HepG2 (cell line): Measurements from ENCODE around the gene ANKZF1. TPM values are rescaled to one million over a fixed set of nuclear protein-coding genes. Genes with fewer than 3 reads are reported as not detected.

Experiments used
- DMAP1 ChIP-seq: IDR thresholded peaks from 2 replicates; pipeline ENCODE4 v1.6.1; 2016
- FOSL2 ChIP-seq: sonication (generic); formaldehyde crosslinking; IDR thresholded peaks from 2 replicates; pipeline ENCODE4 v1.4.0; 2020; ENCODE audit warnings: missing genetic modification reagents
- FOXK1 ChIP-seq: sonication (generic); formaldehyde crosslinking; IDR thresholded peaks from 2 replicates; pipeline ENCODE4 v1.4.0; 2020; ENCODE audit warnings: low read depth, missing genetic modification reagents, borderline replicate concordance
- FOXK2 ChIP-seq: fragments of 450-650 bp; IDR thresholded peaks from 2 replicates; pipeline ENCODE4 v1.6.1; 2016
- KDM5B ChIP-seq: sonication (generic); formaldehyde crosslinking; IDR thresholded peaks from 2 replicates; pipeline ENCODE4 v1.4.0; 2020; ENCODE audit warnings: missing genetic modification reagents, mild to moderate bottlenecking, borderline replicate concordance
- KLF9 ChIP-seq: IDR thresholded peaks from 2 replicates; pipeline ENCODE4 v1.6.1; 2016; ENCODE audit warnings: low read depth
- MAF1 ChIP-seq: sonication (generic); formaldehyde crosslinking; IDR thresholded peaks from 2 replicates; pipeline ENCODE4 v1.5.0; 2020; ENCODE audit warnings: missing genetic modification reagents, borderline replicate concordance
- NFE2L1 ChIP-seq: sonication (generic); formaldehyde crosslinking; IDR thresholded peaks from 2 replicates; pipeline ENCODE4 v1.4.0; 2020; ENCODE audit warnings: missing genetic modification reagents, mild to moderate bottlenecking, borderline replicate concordance
- NFRKB ChIP-seq: fragments of 450-650 bp; IDR thresholded peaks from 2 replicates; pipeline ENCODE4 v1.6.1; 2017
- PHF8 ChIP-seq: sonication (generic); formaldehyde crosslinking; IDR thresholded peaks from 2 replicates; pipeline ENCODE4 v1.5.0; 2020; ENCODE audit warnings: missing genetic modification reagents
- SIN3A ChIP-seq: IDR thresholded peaks from 2 replicates; pipeline ENCODE4 v1.6.1; 2011; ENCODE audit warnings: low read depth, mild to moderate bottlenecking, control low read depth, low read length, borderline replicate concordance
- SRSF1 ChIP-seq: fragments of 200-400 bp; formaldehyde crosslinking; optimal IDR thresholded peaks from 2 replicates; pipeline ENCODE3; 2017; ENCODE audit warnings: mild to moderate bottlenecking, low read depth, low read length, moderate library complexity
- SSRP1 ChIP-seq: IDR thresholded peaks from 2 replicates; pipeline ENCODE4 v1.6.1; 2016; ENCODE audit warnings: control low read depth
- TAF1 ChIP-seq: sonication (generic); formaldehyde crosslinking; IDR thresholded peaks from 2 replicates; pipeline ENCODE4 v1.4.0; 2020; ENCODE audit warnings: missing genetic modification reagents
- TBX2 ChIP-seq: sonication (generic); formaldehyde crosslinking; IDR thresholded peaks from 2 replicates; pipeline ENCODE4 v1.5.0; 2020; ENCODE audit warnings: missing genetic modification reagents, mild to moderate bottlenecking, borderline replicate concordance
- TCF12 ChIP-seq, 2 experiments: fragments of 450-650 bp in 1 of 2; sonication (generic) in 1 of 2; formaldehyde crosslinking in 1 of 2; IDR thresholded peaks; 2 replicates each; pipeline versions ENCODE4 v1.6.1 to v1.8.0; 2017 to 2022; ENCODE audit warnings: antibody characterized with exemption in 1 of 2, mild to moderate bottlenecking in 1 of 2, missing genetic modification reagents in 1 of 2, moderate library complexity in 1 of 2
- TGIF2 ChIP-seq: IDR thresholded peaks from 2 replicates; pipeline ENCODE4 v1.6.1; 2016; ENCODE audit warnings: control low read depth, missing compliant biosample characterization
- TP53 ChIP-seq: sonication (generic); formaldehyde crosslinking; conservative IDR thresholded peaks from 2 replicates; pipeline ENCODE4 v1.4.0; 2020; ENCODE audit warnings: missing genetic modification reagents
- XRCC5 ChIP-seq: fragments of 200-400 bp; formaldehyde crosslinking; optimal IDR thresholded peaks from 2 replicates; pipeline ENCODE3; 2017; ENCODE audit warnings: mild to moderate bottlenecking, low read length
- ZFP41 ChIP-seq: sonication (generic); formaldehyde crosslinking; IDR thresholded peaks from 2 replicates; pipeline ENCODE4 v1.4.0; 2020; ENCODE audit warnings: mild to moderate bottlenecking, missing genetic modification reagents, borderline replicate concordance
- ZNF124 ChIP-seq: sonication (generic); formaldehyde crosslinking; IDR thresholded peaks from 2 replicates; pipeline ENCODE4 v1.4.0; 2020; ENCODE audit warnings: missing genetic modification reagents
- ZNF138 ChIP-seq: sonication (generic); formaldehyde crosslinking; IDR thresholded peaks from 2 replicates; pipeline ENCODE4 v1.5.0; 2020; ENCODE audit warnings: mild to moderate bottlenecking, low read depth, missing genetic modification reagents
- ZNF33A ChIP-seq: sonication (generic); formaldehyde crosslinking; IDR thresholded peaks from 2 replicates; pipeline ENCODE4 v1.5.1; 2020; ENCODE audit warnings: missing genetic modification reagents, mild to moderate bottlenecking, moderate library complexity, borderline replicate concordance
- ZNF709 ChIP-seq: sonication (generic); formaldehyde crosslinking; IDR thresholded peaks from 2 replicates; pipeline ENCODE4 v1.5.0; 2020; ENCODE audit warnings: mild to moderate bottlenecking, missing genetic modification reagents
- polyA plus RNA-seq, 8 experiments: library from polyadenylated mRNA; depleted of rRNA in 3 of 8; stranded (reverse) in 7 of 8; unstranded in 1 of 8; fragments of >200 nt; fragmentation: Illumina TruSeq in 4 of 8; extraction: Trizol in 4 of 8; gene quantifications; 2 replicates each; pipeline versions ENCODE4 v1.2.1 to v1.2.3, GENCODE V29; 2011 to 2016; ENCODE audit warnings: low read depth in 4 of 8, missing spikeins in 1 of 8, mixed read lengths in 1 of 8; ENCODE audit not compliant: insufficient read depth in 1 of 8
- total RNA-seq, 5 experiments: library from RNA; depleted of rRNA; stranded (reverse); fragments of >200 nt; fragmentation: Illumina TruSeq; extraction: Trizol; gene quantifications; 2 replicates each; pipeline ENCODE4 v1.2.3, GENCODE V29; 2016; ENCODE audit warnings: low read depth in 1 of 5
- TF ChIP-seq, protein P1 (sequence below): sonication (generic); formaldehyde crosslinking; IDR thresholded peaks from 2 replicates; pipeline ENCODE4 v1.5.0; 2020; ENCODE audit warnings: mild to moderate bottlenecking, missing genetic modification reagents
- TF ChIP-seq, protein P2 (sequence below), 2 experiments: fragments of 450-650 bp in 1 of 2; sonication (generic) in 1 of 2; formaldehyde crosslinking; IDR thresholded peaks; 2 replicates each; pipeline versions ENCODE4 v1.5.0 to v1.8.0; 2020 to 2022; ENCODE audit warnings: mild to moderate bottlenecking in 1 of 2, missing genetic modification reagents in 1 of 2
- TF ChIP-seq, protein P3 (sequence below): sonication (generic); formaldehyde crosslinking; IDR thresholded peaks from 2 replicates; pipeline ENCODE4 v1.5.0; 2020; ENCODE audit warnings: mild to moderate bottlenecking, low read depth, missing genetic modification reagents, borderline replicate concordance
- TF ChIP-seq, protein P4 (sequence below): IDR thresholded peaks from 2 replicates; pipeline ENCODE4 v1.6.1; 2016; ENCODE audit warnings: missing genetic modification reagents, missing compliant biosample characterization

The ANKZF1 gene
- total and polyA plus RNA-seq, 2 of the 13 experiments (the other 11 are each of a cell fraction or from before 2014, with no cell fraction given) = 25.3 to 128 TPM

DNA sequence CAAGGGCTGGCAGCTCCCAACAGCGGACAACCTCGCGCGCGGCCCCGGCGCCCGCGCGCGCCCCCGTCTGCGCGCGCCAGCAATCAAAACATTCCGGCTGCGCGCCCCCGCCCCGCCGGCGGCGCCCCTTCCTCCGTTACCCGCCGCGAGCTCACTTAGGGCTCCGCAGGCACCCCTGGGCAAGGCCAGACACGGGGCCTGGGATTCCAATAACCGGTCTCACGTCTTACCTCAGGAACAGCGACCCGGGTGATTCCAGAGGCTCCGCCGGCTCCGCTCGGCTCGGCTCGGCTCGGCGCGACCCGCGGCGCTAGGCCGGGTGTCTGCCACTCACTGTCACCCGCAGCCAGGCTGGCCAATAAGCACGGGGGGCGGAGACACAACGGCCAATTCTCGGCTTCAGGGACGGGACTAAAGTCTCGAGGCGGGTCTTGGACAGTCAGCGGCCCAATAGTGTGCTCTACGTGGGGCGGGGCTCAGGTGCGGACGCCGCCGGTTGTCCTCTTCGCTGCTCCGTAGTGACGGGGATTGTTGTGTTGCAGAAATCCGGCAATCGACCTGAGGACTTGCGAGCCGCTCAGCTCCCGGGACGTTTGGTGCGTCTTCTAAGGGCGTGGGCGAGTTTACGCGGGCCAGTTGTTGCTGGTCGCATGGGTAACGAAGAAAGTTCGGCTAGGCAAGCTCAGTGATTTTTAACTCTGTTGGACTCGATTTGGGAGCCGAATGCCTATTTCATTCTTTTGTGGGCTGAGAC is at the start of gene ANKZF1, which contains the start of gene ATG9A (continued):
- peak; percentile 83; the same call in 1 of the 2 replicates for TF ChIP-seq ZNF33A (CRISPR knock-in tag)
- TF ChIP-seq NFE2L1 (CRISPR knock-in tag) = no peak; the same call in 1 of the 2 replicates
- peak; percentile 93 for TF ChIP-seq SIN3A
- TF ChIP-seq TBX2 (CRISPR knock-in tag) = peak; percentile 77
- no peak for TF ChIP-seq ZNF138 (CRISPR knock-in tag)
- peak; percentile 56; the same call in 1 of the 2 replicates for TF ChIP-seq ZNF709
- TF ChIP-seq TCF12 (IDR thresholded peaks at IDR 0.05) = no peak
- TF ChIP-seq TCF12 (CRISPR knock-in tag; IDR thresholded peaks at IDR 0.05) = 0 out of 2 replicates have a peak, but pooled peaks have one; percentile 32
- TF ChIP-seq DMAP1 (CRISPR knock-in tag) = peak; percentile 78; the same call in 1 of the 2 replicates
- peak; percentile 96 for TF ChIP-seq TGIF2
- peak; percentile 72; the same call in 1 of the 2 replicates for TF ChIP-seq FOXK2
- no peak for TF ChIP-seq NFRKB
- 0 out of 2 replicates have a peak, but pooled peaks have one; percentile 14 for TF ChIP-seq ZFP41 (CRISPR knock-in tag)
- TF ChIP-seq, protein P1, sequence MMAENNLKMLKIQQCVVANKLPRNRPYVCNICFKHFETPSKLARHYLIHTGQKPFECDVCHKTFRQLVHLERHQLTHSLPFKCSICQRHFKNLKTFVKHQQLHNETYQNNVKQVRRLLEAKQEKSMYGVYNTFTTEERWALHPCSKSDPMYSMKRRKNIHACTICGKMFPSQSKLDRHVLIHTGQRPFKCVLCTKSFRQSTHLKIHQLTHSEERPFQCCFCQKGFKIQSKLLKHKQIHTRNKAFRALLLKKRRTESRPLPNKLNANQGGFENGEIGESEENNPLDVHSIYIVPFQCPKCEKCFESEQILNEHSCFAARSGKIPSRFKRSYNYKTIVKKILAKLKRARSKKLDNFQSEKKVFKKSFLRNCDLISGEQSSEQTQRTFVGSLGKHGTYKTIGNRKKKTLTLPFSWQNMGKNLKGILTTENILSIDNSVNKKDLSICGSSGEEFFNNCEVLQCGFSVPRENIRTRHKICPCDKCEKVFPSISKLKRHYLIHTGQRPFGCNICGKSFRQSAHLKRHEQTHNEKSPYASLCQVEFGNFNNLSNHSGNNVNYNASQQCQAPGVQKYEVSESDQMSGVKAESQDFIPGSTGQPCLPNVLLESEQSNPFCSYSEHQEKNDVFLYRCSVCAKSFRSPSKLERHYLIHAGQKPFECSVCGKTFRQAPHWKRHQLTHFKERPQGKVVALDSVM = no peak; the same call in 1 of the 2 replicates
- no peak for TF ChIP-seq KLF9 (CRISPR knock-in tag)
- TF ChIP-seq, protein P2, sequence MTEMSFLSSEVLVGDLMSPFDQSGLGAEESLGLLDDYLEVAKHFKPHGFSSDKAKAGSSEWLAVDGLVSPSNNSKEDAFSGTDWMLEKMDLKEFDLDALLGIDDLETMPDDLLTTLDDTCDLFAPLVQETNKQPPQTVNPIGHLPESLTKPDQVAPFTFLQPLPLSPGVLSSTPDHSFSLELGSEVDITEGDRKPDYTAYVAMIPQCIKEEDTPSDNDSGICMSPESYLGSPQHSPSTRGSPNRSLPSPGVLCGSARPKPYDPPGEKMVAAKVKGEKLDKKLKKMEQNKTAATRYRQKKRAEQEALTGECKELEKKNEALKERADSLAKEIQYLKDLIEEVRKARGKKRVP (CRISPR knock-in tag; IDR thresholded peaks at IDR 0.05) = peak in 1 of 2 experiments; percentile 88; a peak in 2 of 4 replicates
- TF ChIP-seq FOXK1 (CRISPR knock-in tag) = peak; percentile 97
- TF ChIP-seq XRCC5 = peak; percentile 82
- TF ChIP-seq SRSF1 = peak; percentile 34
- 0 out of 2 replicates have a peak, but pooled peaks have one; percentile 29 for TF ChIP-seq MAF1 (CRISPR knock-in tag)
- TF ChIP-seq TAF1 (CRISPR knock-in tag) = peak; percentile 91
- TF ChIP-seq ZNF124 (CRISPR knock-in tag) = peak; percentile 67; the same call in 1 of the 2 replicates
- TF ChIP-seq, protein P3, sequence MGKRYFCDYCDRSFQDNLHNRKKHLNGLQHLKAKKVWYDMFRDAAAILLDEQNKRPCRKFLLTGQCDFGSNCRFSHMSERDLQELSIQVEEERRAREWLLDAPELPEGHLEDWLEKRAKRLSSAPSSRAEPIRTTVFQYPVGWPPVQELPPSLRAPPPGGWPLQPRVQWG = no peak
- TF ChIP-seq, protein P4, sequence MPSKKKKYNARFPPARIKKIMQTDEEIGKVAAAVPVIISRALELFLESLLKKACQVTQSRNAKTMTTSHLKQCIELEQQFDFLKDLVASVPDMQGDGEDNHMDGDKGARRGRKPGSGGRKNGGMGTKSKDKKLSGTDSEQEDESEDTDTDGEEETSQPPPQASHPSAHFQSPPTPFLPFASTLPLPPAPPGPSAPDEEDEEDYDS (CRISPR knock-in tag) = peak; percentile 86
- peak; percentile 71 for TF ChIP-seq KDM5B (CRISPR knock-in tag)
- TF ChIP-seq SSRP1 (CRISPR knock-in tag) = peak; percentile 67; the same call in 1 of the 2 replicates
- peak; percentile 64 for TF ChIP-seq FOSL2 (CRISPR knock-in tag)
- TF ChIP-seq TP53 = no peak
- TF ChIP-seq PHF8 (CRISPR knock-in tag) = peak; percentile 88
